Measurements from ENCODE around the gene MAP3K20.
"Not testable (repeated sequence)": the region's sequence is repeated elsewhere in the genome, so short reads cannot be mapped to it uniquely, and the experiment has no call there.

MAP3K20 gene

GRCh38 chr2:173163357-173163756, 87.7 kb downstream of the MAP3K20 start:
- not testable (repeated sequence) for DNase-seq

GRCh38 chr2:173164396-173164795, 88.8 kb downstream of the MAP3K20 start:
- no peak for DNase-seq

- no peak for DNase-seq
Observed at GRCh38 chr2:173165443-173166238, 90.0 kb downstream of the MAP3K20 start.

GRCh38 chr2:173171321-173171720, 95.7 kb downstream of the MAP3K20 start:
- no peak for DNase-seq

GRCh38 chr2:173171924-173172643, 96.4 kb downstream of the MAP3K20 start:
- no peak for DNase-seq

GRCh38 chr2:173174339-173174738, 98.7 kb downstream of the MAP3K20 start:
- not testable (repeated sequence) for DNase-seq

GRCh38 chr2:173175222-173175621, 99.6 kb downstream of the MAP3K20 start:
- DNase-seq: no peak

- no peak for DNase-seq
Observed at GRCh38 chr2:173181982-173182381, 106.3 kb downstream of the MAP3K20 start.

- no peak for DNase-seq
Observed at GRCh38 chr2:173184031-173185004, 108.7 kb downstream of the MAP3K20 start.

GRCh38 chr2:173185437-173185836, 109.8 kb downstream of the MAP3K20 start:
- no peak for DNase-seq

- DNase-seq: peak; percentile 25
Observed at GRCh38 chr2:173187941-173188788, 112.5 kb downstream of the MAP3K20 start.

- no peak for DNase-seq
Observed at GRCh38 chr2:173191601-173192000, 116.0 kb downstream of the MAP3K20 start.

- DNase-seq: no peak
Observed at GRCh38 chr2:173192071-173192470, 116.4 kb downstream of the MAP3K20 start.

- DNase-seq: no peak
Observed at GRCh38 chr2:173193925-173194324, 118.3 kb downstream of the MAP3K20 start.

- no peak for DNase-seq
Observed at GRCh38 chr2:173195100-173195499, 119.5 kb downstream of the MAP3K20 start.

- DNase-seq: no peak
Observed at GRCh38 chr2:173196080-173196479, 120.4 kb downstream of the MAP3K20 start.

GRCh38 chr2:173196638-173197037, 121.0 kb downstream of the MAP3K20 start:
- DNase-seq: no peak

GRCh38 chr2:173198327-173198726, 122.7 kb downstream of the MAP3K20 start:
- no peak for DNase-seq

GRCh38 chr2:173199294-173199693, 123.6 kb downstream of the MAP3K20 start:
- no peak for DNase-seq

GRCh38 chr2:173202570-173202969, 126.9 kb downstream of the MAP3K20 start:
- no peak for DNase-seq

GRCh38 chr2:173204316-173204715, 128.7 kb downstream of the MAP3K20 start:
- no peak for DNase-seq

- no peak for DNase-seq
Observed at GRCh38 chr2:173205375-173205774, 129.7 kb downstream of the MAP3K20 start.
